HL-60 (cell line): ENCODE data around the gene ITCH.

ENCODE experiments used
- DNase-seq, 2 experiments: peaks; one replicate each; pipeline ENCODE4 v3.0.0-alpha.2; 2010 to 2020; ENCODE audit warnings: low read depth in 1 of 2, low spot score in 1 of 2
- H3K27ac ChIP-seq: fragments of 250-450 bp; sonication (Bioruptor Pico); replicated peaks from 2 replicates; pipeline ENCODE4 v1.5.1; 2020; ENCODE audit warnings: mild to moderate bottlenecking, moderate library complexity
- H3K27me3 ChIP-seq: fragments of 250-450 bp; sonication (Bioruptor Pico); 2 replicates; pipeline ENCODE4 v1.5.1; 2021; ENCODE audit warnings: mild to moderate bottlenecking, moderate library complexity; ENCODE audit not compliant: insufficient read depth, poor library complexity, severe bottlenecking
- H3K4me3 ChIP-seq: replicated peaks from 2 replicates; pipeline ENCODE4 v1.5.1; 2011; ENCODE audit warnings: mild to moderate bottlenecking, control low read depth, low read length; ENCODE audit not compliant: insufficient read depth
- GABPA ChIP-seq: IDR thresholded peaks from 2 replicates; pipeline ENCODE4 v1.6.1; 2012; ENCODE audit warnings: low read depth
- POLR2AphosphoS5 ChIP-seq: IDR thresholded peaks from 2 replicates; pipeline ENCODE4 v1.6.1; 2012; ENCODE audit warnings: low read depth
- SPI1 ChIP-seq: IDR thresholded peaks from 2 replicates; pipeline ENCODE4 v1.6.1; 2012; ENCODE audit warnings: low read depth, mild to moderate bottlenecking, borderline replicate concordance
- long read RNA-seq: library from polyadenylated mRNA; unstranded; transcript quantifications from one replicate; pipeline ENCODE4 v2.0.0, GENCODE V29; 2020
- TF ChIP-seq, protein P1 (sequence below): IDR thresholded peaks from one replicate; pipeline ENCODE4 v1.5.1; 2011; ENCODE audit warnings: low read length, control low read depth, inconsistent platforms; ENCODE audit not compliant: insufficient read depth
- TF ChIP-seq, protein P2 (sequence below): IDR thresholded peaks from 2 replicates; pipeline ENCODE4 v1.6.1; 2012; ENCODE audit warnings: low read depth; ENCODE audit not compliant: insufficient replicate concordance

Gene ITCH
- long read RNA-seq, full-length matches to known transcripts, result 24 of 49 reads
- long read RNA-seq, partial matches to known transcripts, result 9 of 49 reads
- long read RNA-seq, other reads (novel, unspliced or antisense), result 16 of 49 reads

GRCh38 chr20:34363062-34363464 is at the start of gene ITCH:
ITCH (plus strand) TSS chr20:34363273; CDS start chr20:34393812, 30,539 bp downstream.
- TF ChIP-seq SPI1 (peak; percentile 69; the same call in 1 of the 2 replicates), POLR2AphosphoS5 (peak; percentile 74; the same call in 1 of the 2 replicates), GABPA (no peak)
- TF ChIP-seq, protein P1, sequence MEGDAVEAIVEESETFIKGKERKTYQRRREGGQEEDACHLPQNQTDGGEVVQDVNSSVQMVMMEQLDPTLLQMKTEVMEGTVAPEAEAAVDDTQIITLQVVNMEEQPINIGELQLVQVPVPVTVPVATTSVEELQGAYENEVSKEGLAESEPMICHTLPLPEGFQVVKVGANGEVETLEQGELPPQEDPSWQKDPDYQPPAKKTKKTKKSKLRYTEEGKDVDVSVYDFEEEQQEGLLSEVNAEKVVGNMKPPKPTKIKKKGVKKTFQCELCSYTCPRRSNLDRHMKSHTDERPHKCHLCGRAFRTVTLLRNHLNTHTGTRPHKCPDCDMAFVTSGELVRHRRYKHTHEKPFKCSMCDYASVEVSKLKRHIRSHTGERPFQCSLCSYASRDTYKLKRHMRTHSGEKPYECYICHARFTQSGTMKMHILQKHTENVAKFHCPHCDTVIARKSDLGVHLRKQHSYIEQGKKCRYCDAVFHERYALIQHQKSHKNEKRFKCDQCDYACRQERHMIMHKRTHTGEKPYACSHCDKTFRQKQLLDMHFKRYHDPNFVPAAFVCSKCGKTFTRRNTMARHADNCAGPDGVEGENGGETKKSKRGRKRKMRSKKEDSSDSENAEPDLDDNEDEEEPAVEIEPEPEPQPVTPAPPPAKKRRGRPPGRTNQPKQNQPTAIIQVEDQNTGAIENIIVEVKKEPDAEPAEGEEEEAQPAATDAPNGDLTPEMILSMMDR, result no peak
- H3K4me3 ChIP-seq, result peak within 1 kb of the TSS; percentile 77
- peak; percentile 80 to 95 for DNase-seq
- no peaks in the 10 kb centered on the region for H3K27me3 ChIP-seq
- peak within 1 kb of the TSS; percentile 81 for H3K27ac ChIP-seq

- TF ChIP-seq, protein P2, sequence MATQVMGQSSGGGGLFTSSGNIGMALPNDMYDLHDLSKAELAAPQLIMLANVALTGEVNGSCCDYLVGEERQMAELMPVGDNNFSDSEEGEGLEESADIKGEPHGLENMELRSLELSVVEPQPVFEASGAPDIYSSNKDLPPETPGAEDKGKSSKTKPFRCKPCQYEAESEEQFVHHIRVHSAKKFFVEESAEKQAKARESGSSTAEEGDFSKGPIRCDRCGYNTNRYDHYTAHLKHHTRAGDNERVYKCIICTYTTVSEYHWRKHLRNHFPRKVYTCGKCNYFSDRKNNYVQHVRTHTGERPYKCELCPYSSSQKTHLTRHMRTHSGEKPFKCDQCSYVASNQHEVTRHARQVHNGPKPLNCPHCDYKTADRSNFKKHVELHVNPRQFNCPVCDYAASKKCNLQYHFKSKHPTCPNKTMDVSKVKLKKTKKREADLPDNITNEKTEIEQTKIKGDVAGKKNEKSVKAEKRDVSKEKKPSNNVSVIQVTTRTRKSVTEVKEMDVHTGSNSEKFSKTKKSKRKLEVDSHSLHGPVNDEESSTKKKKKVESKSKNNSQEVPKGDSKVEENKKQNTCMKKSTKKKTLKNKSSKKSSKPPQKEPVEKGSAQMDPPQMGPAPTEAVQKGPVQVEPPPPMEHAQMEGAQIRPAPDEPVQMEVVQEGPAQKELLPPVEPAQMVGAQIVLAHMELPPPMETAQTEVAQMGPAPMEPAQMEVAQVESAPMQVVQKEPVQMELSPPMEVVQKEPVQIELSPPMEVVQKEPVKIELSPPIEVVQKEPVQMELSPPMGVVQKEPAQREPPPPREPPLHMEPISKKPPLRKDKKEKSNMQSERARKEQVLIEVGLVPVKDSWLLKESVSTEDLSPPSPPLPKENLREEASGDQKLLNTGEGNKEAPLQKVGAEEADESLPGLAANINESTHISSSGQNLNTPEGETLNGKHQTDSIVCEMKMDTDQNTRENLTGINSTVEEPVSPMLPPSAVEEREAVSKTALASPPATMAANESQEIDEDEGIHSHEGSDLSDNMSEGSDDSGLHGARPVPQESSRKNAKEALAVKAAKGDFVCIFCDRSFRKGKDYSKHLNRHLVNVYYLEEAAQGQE, result no peak
- TF ChIP-seq POLR2AphosphoS5 (no peak), GABPA (no peak), SPI1 (no peak)
- TF ChIP-seq, protein P1, result no peak
- DNase-seq, result no peak
- no peak overlapping the region for H3K27ac ChIP-seq
- peaks cover 9% of the 10 kb centered on the region for H3K27me3 ChIP-seq
- no peak overlapping the region for H3K4me3 ChIP-seq
These were observed 47.8 kb upstream of the ITCH start for GRCh38 chr20:34315236-34315635.

DNA sequence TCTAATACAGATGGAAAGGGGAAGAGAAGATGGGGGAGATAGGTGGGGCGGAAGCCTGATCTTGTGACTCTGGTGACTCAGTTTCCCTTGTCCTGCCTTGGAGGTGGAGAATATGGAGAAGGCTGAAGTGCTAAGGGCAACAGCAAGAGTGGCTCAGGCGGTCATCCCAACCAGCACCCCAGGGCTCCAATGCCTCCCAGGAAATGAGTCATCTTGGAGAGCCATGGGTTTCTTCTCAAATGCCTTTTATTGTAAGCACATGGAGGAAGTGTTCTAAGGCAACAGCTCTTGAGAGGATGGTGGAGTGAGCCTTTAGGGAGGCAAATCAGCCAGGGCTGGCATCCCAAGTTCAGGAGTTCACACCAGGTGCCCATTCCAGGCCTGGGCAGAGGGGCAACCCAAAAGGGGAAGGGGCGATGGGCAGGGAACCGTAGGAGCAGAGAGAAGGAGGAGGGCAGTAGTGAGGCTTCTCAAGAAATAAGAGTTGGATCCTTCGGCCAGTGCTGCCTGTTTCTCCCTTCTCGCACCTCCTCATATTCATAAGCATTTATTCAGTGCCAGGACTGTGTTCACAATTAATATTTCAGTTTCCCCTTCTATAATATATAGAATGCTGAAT is 46.8 kb upstream of the ITCH start:
- no peak overlapping the region for H3K27ac ChIP-seq
- no peak overlapping the region for H3K4me3 ChIP-seq
- TF ChIP-seq, protein P1, result no peak
- peaks cover 7% of the 10 kb centered on the region for H3K27me3 ChIP-seq
- DNase-seq, result no peak

DNA sequence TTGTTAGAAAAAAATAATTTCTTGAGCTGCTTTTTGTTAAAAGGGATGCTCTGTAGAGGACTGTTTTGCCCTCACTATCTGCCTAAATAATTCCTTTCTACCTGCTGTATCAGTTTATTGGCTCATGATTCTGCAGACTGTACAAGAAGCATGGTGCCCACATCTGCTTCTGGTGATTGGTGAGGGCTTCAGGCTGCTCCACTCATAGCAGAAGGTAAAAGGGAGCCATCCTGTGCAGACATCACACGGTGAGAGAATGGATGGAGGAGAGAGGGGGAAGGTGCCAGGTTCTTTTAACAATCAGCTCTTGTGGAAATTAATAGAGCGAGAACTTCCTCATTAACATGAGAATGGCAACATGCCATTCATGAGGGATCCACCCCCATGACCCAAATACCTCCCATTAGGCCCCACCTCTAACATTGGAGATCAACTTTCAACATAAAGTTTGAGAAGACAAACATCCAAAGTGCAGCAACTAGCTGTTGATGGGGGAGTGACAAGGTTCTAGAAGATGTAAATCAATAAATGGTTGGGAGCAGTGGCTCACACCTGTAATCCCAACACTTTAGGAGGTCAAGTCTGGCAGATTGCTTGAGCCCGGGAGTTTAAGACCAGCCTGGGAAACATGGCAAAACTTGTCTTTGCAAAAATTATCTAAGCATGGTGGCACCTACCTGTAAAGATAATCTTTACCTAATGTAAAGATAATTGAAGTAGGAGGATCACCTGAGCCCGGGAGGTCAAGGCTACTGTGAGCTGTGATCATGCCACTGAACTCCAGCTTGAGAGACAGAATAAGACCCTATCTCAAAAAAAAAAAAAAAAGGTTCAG is 44.2 kb upstream of the ITCH start:
- Histone ChIP-seq H3K4me3 (no peak overlapping the region), H3K27me3 (no peaks in the 10 kb centered on the region), H3K27ac (no peak overlapping the region)
- TF ChIP-seq, protein P1, result no peak
- TF ChIP-seq GABPA (no peak), POLR2AphosphoS5 (no peak), SPI1 (no peak)
- TF ChIP-seq, protein P2, result no peak
- DNase-seq, result no peak
